NCI-H345 treated with DMSO at 0.1 percent for 48 hours (cell line): ENCODE data around the gene PARD3B.
A peak's percentile ranks its signal among the peaks of the same experiment; 100 is the strongest.

Experiments
- DNase-seq: peaks from one replicate; lab custom pipeline; 2025; ENCODE audit not compliant: unreplicated experiment; lab: John Stamatoyannopoulos, UW

The PARD3B gene

DNA sequence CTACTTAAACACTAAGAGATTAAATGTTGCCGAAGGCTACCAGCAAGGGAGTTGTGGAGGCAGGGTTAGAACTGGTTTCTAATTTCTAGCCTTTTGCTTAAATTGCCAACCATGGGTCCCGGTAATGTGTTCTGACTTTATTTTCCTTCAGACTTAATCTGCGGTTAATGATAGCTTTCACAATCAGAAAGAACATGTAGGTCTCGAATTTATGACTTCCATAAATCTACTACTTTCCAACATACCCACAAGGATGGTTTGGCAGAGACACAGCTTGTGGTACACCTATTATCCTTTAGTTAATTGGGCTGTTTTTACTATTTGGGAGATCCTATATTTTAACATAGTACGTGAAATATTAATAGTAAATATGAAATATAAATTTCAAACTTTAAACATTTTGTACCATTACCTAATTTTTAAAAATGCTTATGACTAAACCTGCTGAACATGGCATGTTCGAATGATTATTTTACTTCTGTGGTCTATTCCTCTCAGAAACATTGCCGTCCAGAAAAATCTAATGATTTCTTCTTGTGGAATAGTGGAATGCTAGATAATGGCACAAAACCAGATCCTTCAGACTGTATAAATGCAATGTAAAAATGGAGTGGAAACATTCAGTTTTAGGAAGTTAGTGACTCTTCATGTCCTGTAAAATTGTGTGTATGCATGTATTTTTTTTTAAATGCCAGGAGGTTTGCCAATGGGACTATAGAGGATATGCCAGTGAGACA, 41.3 kb downstream of the PARD3B start:
- no peak for DNase-seq

GRCh38 chr2:204590063-204590462, 44.8 kb downstream of the PARD3B start:
- no peak for DNase-seq

- no peak for DNase-seq
Observed at GRCh38 chr2:204591225-204591624, 46.0 kb downstream of the PARD3B start.

DNA sequence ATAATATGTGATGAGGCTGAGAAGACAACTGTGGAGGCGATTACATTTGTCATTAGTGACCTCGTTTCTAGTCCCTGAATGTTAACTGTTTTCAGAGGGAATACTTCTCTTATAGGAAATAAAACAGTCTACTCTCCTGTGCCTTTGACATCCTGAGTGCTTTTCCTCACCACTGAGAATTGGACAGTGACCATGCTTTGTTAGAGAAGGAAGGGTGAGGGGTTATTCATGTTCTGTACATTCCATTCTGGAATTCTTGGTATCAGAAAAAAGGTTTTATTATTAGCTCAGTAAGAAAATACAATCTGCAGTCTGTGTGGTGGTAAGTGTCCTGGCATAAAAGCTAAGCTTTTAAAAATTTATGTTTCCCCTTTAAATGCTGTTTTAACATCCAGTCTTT, 58.8 kb downstream of the PARD3B start:
- no peak for DNase-seq

- DNase-seq = no peak
Observed at GRCh38 chr2:204608237-204608939, 63.1 kb downstream of the PARD3B start.

DNA sequence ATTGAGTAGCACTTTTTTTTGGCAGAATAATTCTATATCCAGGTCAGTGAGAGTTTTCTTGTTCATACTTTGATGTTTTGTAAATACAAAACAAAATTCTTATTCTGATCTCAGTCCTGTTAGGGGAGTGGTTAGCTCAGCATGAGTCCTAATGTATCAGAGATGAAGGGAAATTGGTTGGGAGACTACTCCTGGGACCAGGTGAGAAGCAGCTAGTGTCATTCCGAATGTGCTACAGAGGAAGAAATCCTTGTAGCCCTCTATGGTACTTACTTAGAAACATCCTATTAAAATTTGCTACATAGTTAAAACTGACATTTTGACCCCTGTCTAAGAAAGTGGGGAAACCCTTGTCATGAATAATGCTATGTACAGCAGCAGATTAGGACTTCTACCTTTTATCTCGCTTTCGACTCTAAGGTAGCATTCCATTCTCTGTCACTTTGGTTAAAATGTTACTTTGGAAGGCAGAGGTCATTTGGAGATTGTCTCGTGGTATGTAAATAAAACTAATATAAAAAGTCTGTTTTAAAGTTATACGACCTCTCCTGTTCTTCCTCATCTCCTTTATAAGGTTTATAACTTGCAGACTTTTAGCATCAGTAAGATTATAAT, 65.8 kb downstream of the PARD3B start:
- no peak for DNase-seq

GRCh38 chr2:204611764-204612163, 66.5 kb downstream of the PARD3B start:
- DNase-seq = no peak

DNA sequence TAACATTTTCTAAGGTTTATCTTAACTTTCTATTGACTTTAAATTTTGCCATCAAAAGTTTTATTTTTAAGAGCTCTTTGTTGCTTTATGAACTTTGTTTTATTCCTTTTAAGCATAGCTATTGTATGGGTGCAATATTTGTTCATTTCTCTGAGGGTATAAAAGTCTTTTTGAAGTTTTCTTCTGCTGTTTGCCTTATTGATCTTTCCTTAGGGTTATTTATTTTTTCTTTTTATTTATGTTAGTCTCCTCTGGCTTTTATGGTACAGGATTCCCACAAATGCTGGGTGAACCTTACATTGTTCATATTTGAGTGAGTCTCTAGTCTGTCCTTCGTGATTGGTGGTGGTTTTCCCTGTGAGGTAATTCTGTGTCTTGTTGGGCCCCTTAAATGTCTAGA, 68.4 kb downstream of the PARD3B start:
- DNase-seq = no peak

DNA sequence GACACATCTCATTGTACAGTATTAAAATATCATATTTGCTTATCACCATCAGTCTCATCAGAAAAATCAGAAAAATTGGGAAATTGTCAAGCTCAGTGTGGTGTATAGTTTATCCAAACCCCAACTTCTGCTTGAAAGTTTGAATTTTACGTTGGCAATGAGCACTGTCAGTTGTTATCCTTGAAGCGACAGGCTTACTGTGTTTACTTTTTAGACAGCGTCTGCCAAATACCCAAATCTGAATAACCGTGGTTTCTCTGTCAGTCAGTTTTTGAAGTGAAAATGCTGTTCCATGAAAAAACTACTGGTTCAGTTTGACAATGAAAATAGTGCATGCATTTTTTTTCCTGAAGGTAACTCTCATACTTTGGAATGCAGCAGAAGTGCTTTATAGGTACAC, 70.2 kb downstream of the PARD3B start:
- DNase-seq = no peak

GRCh38 chr2:204625135-204625534, 79.9 kb downstream of the PARD3B start:
- no peak for DNase-seq

DNA sequence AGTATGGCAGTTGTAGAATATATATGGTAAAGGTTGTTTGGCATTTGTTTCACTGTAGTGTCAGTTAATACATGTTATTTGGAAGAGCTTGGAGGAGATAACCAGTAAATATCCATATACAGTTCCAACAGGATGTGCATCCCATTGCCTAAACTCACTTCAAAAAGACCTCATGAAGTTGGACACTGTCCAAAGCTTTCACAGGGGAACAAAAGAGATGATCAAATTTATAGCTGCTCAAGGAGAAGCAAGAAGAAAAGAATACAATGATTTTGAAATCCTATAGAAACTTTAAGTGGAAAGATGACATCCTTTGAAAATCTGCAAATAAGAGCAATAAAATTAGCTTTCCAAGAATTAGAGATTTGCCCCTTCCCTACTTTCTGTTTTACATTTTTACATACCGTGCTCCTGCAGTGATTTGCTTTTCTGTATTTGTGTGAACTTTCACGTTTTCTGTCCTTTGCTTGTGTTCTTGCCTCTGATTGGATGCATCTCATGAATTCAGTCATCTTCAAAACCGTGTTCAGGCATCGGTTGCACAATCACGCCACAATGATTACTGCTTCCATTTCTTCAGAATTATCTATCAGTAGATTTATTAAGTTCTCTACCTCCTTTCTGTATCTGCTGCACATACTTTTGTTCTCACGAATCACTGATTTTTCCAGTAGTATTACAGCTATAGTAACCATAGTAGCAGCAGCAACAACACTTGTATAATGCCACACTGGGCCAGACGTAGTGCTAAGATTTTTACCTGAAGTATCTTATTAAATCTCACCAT, 83.8 kb downstream of the PARD3B start:
- DNase-seq = peak; percentile 26

GRCh38 chr2:204632410-204632809, 87.1 kb downstream of the PARD3B start:
- no peak for DNase-seq

- DNase-seq = no peak
Observed at GRCh38 chr2:204634564-204634963, 89.3 kb downstream of the PARD3B start.

GRCh38 chr2:204635478-204635877, 90.2 kb downstream of the PARD3B start:
- DNase-seq = no peak

- no peak for DNase-seq
Observed at GRCh38 chr2:204638471-204639194, 93.4 kb downstream of the PARD3B start.

DNA sequence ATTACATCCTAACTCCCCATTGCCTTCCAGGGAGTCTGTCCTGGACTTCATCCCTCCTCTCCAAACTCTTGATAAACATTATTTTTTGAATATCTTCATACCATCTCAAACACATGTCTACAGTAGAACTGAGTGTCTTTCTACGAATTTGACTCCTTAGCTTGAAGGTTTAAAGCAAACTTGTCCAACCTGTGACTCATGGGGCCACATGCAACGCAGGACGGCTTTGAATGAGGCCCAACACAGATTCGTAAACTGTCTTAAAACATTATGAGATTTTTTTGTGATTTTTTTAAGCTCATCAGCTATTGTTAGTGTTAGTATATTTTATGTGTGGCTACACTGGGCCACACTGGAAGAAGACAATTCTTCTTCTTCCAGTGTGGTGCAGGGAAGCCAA, 98.1 kb downstream of the PARD3B start:
- no peak for DNase-seq

GRCh38 chr2:204645018-204645773, 99.9 kb downstream of the PARD3B start:
- no peak for DNase-seq

DNA sequence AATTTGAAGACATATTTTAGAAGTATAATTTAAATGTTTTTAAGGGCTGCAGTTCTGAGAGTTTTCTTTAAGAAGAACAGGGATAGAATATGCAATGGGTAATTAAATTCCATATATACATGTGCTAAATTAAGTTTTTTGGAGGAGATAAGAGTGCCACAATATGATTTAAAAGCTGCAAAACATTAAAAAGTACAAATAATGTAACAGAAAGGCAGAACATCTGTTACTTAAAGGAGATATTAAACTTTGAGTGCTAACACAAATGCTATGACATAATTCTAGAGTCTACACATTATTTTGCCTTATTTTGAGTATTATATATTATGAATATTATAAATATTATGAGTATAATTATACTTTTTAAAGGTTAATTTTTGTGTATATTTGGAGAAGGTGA, 102.4 kb downstream of the PARD3B start:
- no peak for DNase-seq

- DNase-seq = no peak
Observed at GRCh38 chr2:204650611-204651010, 105.3 kb downstream of the PARD3B start.

GRCh38 chr2:204652063-204652462, 106.8 kb downstream of the PARD3B start:
- no peak for DNase-seq
